CD4-positive, alpha-beta T cell (primary cell): ENCODE measurements around the gene GATAD2B. TPM values are rescaled to one million over a fixed set of nuclear protein-coding genes. Genes with fewer than 3 reads are reported as not detected.

Experiments used
- ATAC-seq: fragments of 200-7000 bp; cut with Tn5 transposase; one replicate; pipeline ENCODE4 v1.10.0; 2022; ENCODE audit warnings: mild to moderate bottlenecking; ENCODE audit not compliant: poor library complexity
- CTCF ChIA-PET: fragments of 350-600 bp; sonication (Branson Sonifier 250); formaldehyde crosslinking; loops from one replicate; lab custom pipeline; 2021; ENCODE audit warnings: antibody characterized with exemption, inconsistent platforms; lab: Charles Lee
- POLR2A ChIA-PET: fragments of 350-600 bp; sonication (Branson Sonifier 250); formaldehyde crosslinking; loops from one replicate; lab custom pipeline; 2021; ENCODE audit warnings: antibody characterized with exemption, inconsistent platforms; lab: Charles Lee
- DNase-seq, 14 experiments: peaks; one replicate each; pipeline ENCODE4 v3.0.0-alpha.2; 2013 to 2020; ENCODE audit warnings: mixed read lengths in 2 of 14
- H3K27ac ChIP-seq, 2 donors: one replicate each; pipeline versions ENCODE4 v1.5.1 to v1.7.0; 2013; ENCODE audit warnings: low read length in 2 of 2, low read depth in 1 of 2, mild to moderate bottlenecking in 1 of 2
- H3K27me3 ChIP-seq, 2 experiments: 1 replicate in 1 of 2; 2 replicates in 1 of 2; pipeline versions ENCODE4 v1.6.1 to v1.7.0; 2013; ENCODE audit warnings: low read length in 2 of 2, control low read depth in 1 of 2, mild to moderate bottlenecking in 1 of 2, moderate library complexity in 1 of 2; ENCODE audit not compliant: insufficient read depth in 2 of 2, control insufficient read depth in 1 of 2
- H3K36me3 ChIP-seq: one replicate; pipeline ENCODE4 v1.6.1; 2013; ENCODE audit warnings: low read length, control low read depth; ENCODE audit not compliant: insufficient read depth
- H3K4me1 ChIP-seq: one replicate; pipeline ENCODE4 v1.6.1; 2013; ENCODE audit warnings: low read length, control low read depth; ENCODE audit not compliant: insufficient read depth
- H3K4me3 ChIP-seq: one replicate; pipeline ENCODE4 v1.5.1; 2013; ENCODE audit warnings: mild to moderate bottlenecking, low read length, moderate library complexity
- H3K9me3 ChIP-seq, 2 experiments: 1 replicate in 1 of 2; 2 replicates in 1 of 2; pipeline versions ENCODE4 v1.6.1 to v1.7.0; 2013; ENCODE audit warnings: low read length in 2 of 2, mild to moderate bottlenecking in 2 of 2, control low read depth in 1 of 2, moderate library complexity in 1 of 2; ENCODE audit not compliant: control insufficient read depth in 1 of 2, insufficient read depth in 1 of 2
- H3K27ac Mint-ChIP-seq: one replicate; pipeline ENCODE4 v1.8.0; 2020; ENCODE audit warnings: mixed read lengths
- H3K27me3 Mint-ChIP-seq: one replicate; pipeline ENCODE4 v1.8.0; 2021; ENCODE audit warnings: mixed read lengths
- H3K36me3 Mint-ChIP-seq: one replicate; pipeline ENCODE4 v1.8.0; 2021; ENCODE audit warnings: low read depth, mixed read lengths
- H3K4me1 Mint-ChIP-seq: one replicate; pipeline ENCODE4 v1.8.0; 2021; ENCODE audit warnings: low read depth, mixed read lengths
- H3K4me3 Mint-ChIP-seq: one replicate; pipeline ENCODE4 v1.8.0; 2020; ENCODE audit warnings: mild to moderate bottlenecking, mixed read lengths
- H3K9me3 Mint-ChIP-seq: one replicate; pipeline ENCODE4 v1.8.0; 2020; ENCODE audit warnings: mixed read lengths
- CTCF ChIP-seq: fragments of 200-600 bp; IDR thresholded peaks from one replicate; pipeline ENCODE4 v1.8.0; 2022; ENCODE audit warnings: antibody characterized with exemption, mild to moderate bottlenecking
- intact Hi-C, 2 experiments: fragments of 100-400 bp; cut with DNase I in 1 of 2; cut with micrococcal nuclease in 1 of 2; formaldehyde crosslinking; loops; one replicate each; pipeline versions ENCODE4 v1.15.1 to v1.9.0; 2023 to 2025; cut with DNase I, micrococcal nuclease
- total RNA-seq, 174 experiments: library from RNA in 2 of 174; stranded (reverse) in 2 of 174; gene quantifications; one replicate each; pipeline ENCODE4 v1.2.3 and lab custom pipeline; 2021 to 2026

GATAD2B gene
- total RNA-seq, 2 experiments from 2014 or later = 51.6 to 52.3 TPM

DNA sequence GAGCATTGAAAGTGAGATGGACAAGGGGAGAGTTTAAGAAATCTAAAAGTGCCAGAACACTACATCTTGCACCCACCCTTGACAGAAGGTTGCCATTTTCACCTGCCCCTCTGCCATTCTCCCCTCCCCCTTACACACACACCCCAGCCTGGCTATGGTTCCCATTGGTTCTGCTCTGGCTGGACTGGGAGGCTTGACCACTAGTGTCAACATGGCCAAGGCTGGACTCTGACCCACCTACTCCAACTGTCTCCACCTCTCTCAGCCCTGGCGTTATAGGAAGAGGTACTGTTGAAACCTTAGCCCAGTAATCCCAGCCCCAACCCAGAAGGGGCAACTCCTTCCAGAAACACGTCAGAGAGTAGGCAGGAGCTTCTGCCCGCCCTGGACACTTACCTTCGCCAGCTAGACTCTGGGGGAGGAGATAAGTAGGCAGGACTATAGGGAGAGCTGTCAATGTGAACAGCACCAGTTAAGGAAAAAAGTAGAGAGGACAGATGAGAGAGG, 31.1 kb upstream of the GATAD2B start:
- DNase-seq (no peak), ATAC-seq (no peak)
- Histone ChIP-seq H3K4me1 (peaks cover 51% of the 10 kb centered on the region), H3K36me3 (peaks cover 60% of the 10 kb centered on the region), H3K9me3 (no peaks in the 10 kb centered on the region), H3K27ac (peak overlapping the region in 1 of 2 donors; percentile 14), H3K4me3 (no peak overlapping the region), H3K27me3 (no peaks in the 10 kb centered on the region)
- peaks cover 53% of the 10 kb centered on the region for H3K4me1 Mint-ChIP-seq
- peaks cover 72% of the 10 kb centered on the region for H3K36me3 Mint-ChIP-seq
- no peaks in the 10 kb centered on the region for H3K9me3 Mint-ChIP-seq
- POLR2A ChIA-PET = interaction anchor here (1.2 to 1.5 kb wide), 4 partner anchors 12 to 40 kb away, joined by 3 to 8 read pairs (median 4); partner anchors contain the start of genes CREB3L4 and JTB
- CTCF ChIA-PET = no interaction called here
- no peak for TF ChIP-seq CTCF
- no peaks in the 10 kb centered on the region for H3K27me3 Mint-ChIP-seq
- H3K27ac Mint-ChIP-seq = peak overlapping the region; percentile 66
- peak overlapping the region; percentile 74 for H3K4me3 Mint-ChIP-seq
- intact Hi-C loops = no loop called here

DNA sequence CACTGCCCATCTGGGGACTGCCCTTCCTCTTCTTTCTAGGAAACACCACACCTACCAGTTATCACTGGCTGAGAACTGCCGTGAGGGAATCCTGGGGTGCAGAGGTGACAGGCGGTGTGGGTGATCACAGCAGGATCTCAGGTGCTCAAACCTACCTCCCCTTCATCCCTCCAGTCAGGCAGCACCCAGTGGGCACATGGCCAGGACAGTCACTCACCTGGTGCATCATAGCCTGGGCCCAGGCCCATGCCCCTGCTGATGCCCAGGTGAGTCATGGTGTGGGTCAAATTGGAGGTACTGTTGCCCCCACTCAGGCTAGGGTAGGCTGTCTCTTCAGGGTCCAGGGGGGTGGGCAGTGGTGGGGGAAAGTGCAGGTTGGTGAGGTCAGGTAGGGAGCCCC, 29.0 kb upstream of the GATAD2B start:
- ChIA-PET CTCF (no interaction called here), POLR2A (no interaction called here)
- intact Hi-C loops = no loop called here
- peaks cover 38% of the 10 kb centered on the region for H3K4me1 Mint-ChIP-seq
- Histone ChIP-seq H3K9me3 (no peaks in the 10 kb centered on the region), H3K27me3 (no peaks in the 10 kb centered on the region), H3K36me3 (peaks cover 74% of the 10 kb centered on the region), H3K4me1 (peaks cover 45% of the 10 kb centered on the region), H3K27ac (peak overlapping the region in 1 of 2 donors; percentile 31), H3K4me3 (no peak overlapping the region)
- ATAC-seq (no peak), DNase-seq (no peak)
- no peak for TF ChIP-seq CTCF
- no peak overlapping the region for H3K4me3 Mint-ChIP-seq
- peaks cover 71% of the 10 kb centered on the region for H3K36me3 Mint-ChIP-seq
- H3K27ac Mint-ChIP-seq = no peak overlapping the region
- H3K27me3 Mint-ChIP-seq = no peaks in the 10 kb centered on the region
- no peaks in the 10 kb centered on the region for H3K9me3 Mint-ChIP-seq

- Histone ChIP-seq H3K4me3 (no peak overlapping the region), H3K36me3 (peaks cover 74% of the 10 kb centered on the region), H3K27ac (no peak overlapping the region), H3K9me3 (no peaks in the 10 kb centered on the region), H3K4me1 (peaks cover 42% of the 10 kb centered on the region), H3K27me3 (no peaks in the 10 kb centered on the region)
- intact Hi-C loops = no loop called here
- Mint-ChIP-seq H3K4me1 (peaks cover 32% of the 10 kb centered on the region), H3K4me3 (no peak overlapping the region), H3K27me3 (no peaks in the 10 kb centered on the region), H3K9me3 (no peaks in the 10 kb centered on the region), H3K36me3 (peaks cover 70% of the 10 kb centered on the region), H3K27ac (peak overlapping the region; percentile 40)
- ATAC-seq (no peak), DNase-seq (no peak)
- ChIA-PET CTCF (no interaction called here), POLR2A (no interaction called here)
- TF ChIP-seq CTCF = no peak
Observed at GRCh38 chr1:153951183-153951582, 28.4 kb upstream of the GATAD2B start.
